A673 (cell line): ENCODE data around the gene FBLN2. TPM values are rescaled to one million over a fixed set of nuclear protein-coding genes. Genes with fewer than 3 reads are reported as not detected.

Source experiments
- BruUV-seq: library from RNA; stranded (reverse); fragments of 400-500 nt; replicated peaks from 2 replicates; lab custom pipeline; 2021; lab: Mats Ljungman, UMichigan
- CTCF ChIA-PET: fragments of 300-600 bp; sonication (Branson Sonifier 250); formaldehyde crosslinking; loops from one replicate; lab custom pipeline; 2022; ENCODE audit warnings: antibody characterized with exemption; lab: Charles Lee
- POLR2A ChIA-PET: fragments of 300-600 bp; sonication (Branson Sonifier 250); formaldehyde crosslinking; loops from one replicate; lab custom pipeline; 2022; ENCODE audit warnings: antibody characterized with exemption; ENCODE audit not compliant: low non-redundant PET; lab: Charles Lee
- DNase-seq: peaks from one replicate; pipeline ENCODE4 v3.0.0-alpha.2; 2015; ENCODE audit warnings: low spot score
- H3K27ac ChIP-seq: fragments of 200-600 bp; sonication (generic); 2 replicates; pipeline ENCODE4 v1.5.1; 2016; ENCODE audit warnings: mixed run types, low read depth, mild to moderate bottlenecking, mixed read lengths, antibody characterized with exemption, low read length; ENCODE audit not compliant: poor library complexity, severe bottlenecking
- H3K27me3 ChIP-seq: fragments of 200-600 bp; sonication (generic); replicated peaks from 2 replicates; pipeline ENCODE4 v1.6.1; 2017; ENCODE audit warnings: mixed run types, low read depth, mild to moderate bottlenecking, mixed read lengths, antibody characterized with exemption, low read length; ENCODE audit not compliant: insufficient read depth, poor library complexity
- H3K36me3 ChIP-seq: fragments of 200-600 bp; sonication (generic); 2 replicates; pipeline ENCODE4 v1.6.1; 2016; ENCODE audit warnings: mixed run types, mild to moderate bottlenecking, mixed read lengths, antibody characterized with exemption, low read length; ENCODE audit not compliant: insufficient read depth, poor library complexity, severe bottlenecking
- H3K4me1 ChIP-seq: fragments of 200-600 bp; sonication (generic); 2 replicates; pipeline ENCODE4 v1.6.1; 2017; ENCODE audit warnings: mixed run types, mild to moderate bottlenecking, mixed read lengths, antibody characterized with exemption, low read length; ENCODE audit not compliant: insufficient read depth, poor library complexity, severe bottlenecking
- H3K4me3 ChIP-seq: fragments of 200-600 bp; sonication (generic); 2 replicates; pipeline ENCODE4 v1.5.1; 2016; ENCODE audit warnings: low read depth, mixed run types, mild to moderate bottlenecking, mixed read lengths, low read length; ENCODE audit not compliant: poor library complexity, severe bottlenecking
- H3K9me3 ChIP-seq: fragments of 200-600 bp; sonication (generic); 2 replicates; pipeline ENCODE4 v1.6.1; 2016; ENCODE audit warnings: mixed run types, low read depth, mild to moderate bottlenecking, mixed read lengths, antibody characterized with exemption, low read length; ENCODE audit not compliant: poor library complexity, severe bottlenecking
- CTCF ChIP-seq: fragments of 300-800, 200-600 bp; sonication (generic); conservative IDR thresholded peaks from 2 replicates; pipeline ENCODE4 v1.5.1; 2017; ENCODE audit warnings: low read depth, mild to moderate bottlenecking, antibody characterized with exemption, low read length, moderate library complexity, mixed read lengths
- EZH2 ChIP-seq: fragments of 200-600 bp; sonication (generic); IDR thresholded peaks from 2 replicates; pipeline ENCODE4 v1.6.1; 2017; ENCODE audit warnings: borderline replicate concordance, low read depth, mild to moderate bottlenecking, mixed read lengths, antibody characterized with exemption, low read length; ENCODE audit not compliant: poor library complexity, severe bottlenecking
- intact Hi-C: fragments of 100-400 bp; cut with micrococcal nuclease; formaldehyde crosslinking; loops from one replicate; pipeline ENCODE4 v1.10.0; 2022; ENCODE audit not compliant: unreplicated experiment
- total RNA-seq: library from RNA; stranded (reverse); gene quantifications from 2 replicates; pipeline ENCODE4 v1.2.3, GENCODE V29; 2021

Gene FBLN2
- total RNA-seq, 1 experiment from 2014 or later: 0.71 TPM

DNA sequence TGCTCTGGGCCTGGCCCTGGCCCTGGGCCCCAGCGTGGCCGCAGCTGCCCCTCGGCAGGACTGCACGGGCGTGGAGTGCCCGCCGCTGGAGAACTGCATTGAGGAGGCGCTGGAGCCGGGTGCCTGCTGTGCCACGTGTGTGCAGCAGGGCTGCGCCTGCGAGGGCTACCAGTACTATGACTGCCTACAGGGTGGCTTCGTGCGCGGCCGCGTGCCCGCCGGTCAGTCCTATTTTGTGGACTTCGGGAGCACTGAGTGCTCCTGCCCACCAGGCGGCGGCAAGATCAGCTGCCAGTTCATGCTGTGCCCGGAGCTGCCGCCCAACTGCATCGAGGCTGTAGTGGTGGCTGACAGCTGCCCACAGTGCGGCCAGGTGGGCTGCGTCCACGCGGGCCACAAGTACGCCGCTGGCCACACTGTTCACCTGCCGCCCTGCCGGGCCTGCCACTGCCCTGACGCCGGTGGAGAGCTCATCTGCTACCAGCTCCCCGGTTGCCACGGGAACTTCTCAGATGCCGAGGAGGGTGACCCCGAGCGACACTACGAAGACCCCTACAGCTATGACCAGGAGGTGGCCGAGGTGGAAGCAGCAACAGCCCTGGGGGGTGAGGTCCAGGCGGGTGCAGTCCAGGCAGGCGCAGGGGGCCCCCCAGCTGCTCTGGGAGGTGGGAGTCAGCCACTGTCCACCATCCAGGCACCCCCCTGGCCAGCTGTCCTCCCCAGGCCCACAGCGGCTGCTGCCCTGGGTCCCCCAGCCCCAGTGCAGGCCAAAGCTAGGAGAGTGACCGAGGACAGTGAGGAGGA is 21.7 kb downstream of the FBLN2 start:
- DNase-seq: no peak
- Histone ChIP-seq H3K36me3 (no peaks in the 10 kb centered on the region), H3K27me3 (no peaks in the 10 kb centered on the region), H3K27ac (no peak overlapping the region), H3K4me1 (no peaks in the 10 kb centered on the region), H3K9me3 (no peaks in the 10 kb centered on the region), H3K4me3 (no peak overlapping the region)
- no peak for TF ChIP-seq EZH2
- no peak for TF ChIP-seq CTCF
- ChIA-PET POLR2A (no interaction called here), CTCF (interaction anchor here (0.9 kb wide), 1 partner anchor 77 kb away, joined by 3 read pairs; no protein-coding TSS in a partner anchor)
- intact Hi-C loops: no loop called here
- no TSS peak for BruUV-seq

DNA sequence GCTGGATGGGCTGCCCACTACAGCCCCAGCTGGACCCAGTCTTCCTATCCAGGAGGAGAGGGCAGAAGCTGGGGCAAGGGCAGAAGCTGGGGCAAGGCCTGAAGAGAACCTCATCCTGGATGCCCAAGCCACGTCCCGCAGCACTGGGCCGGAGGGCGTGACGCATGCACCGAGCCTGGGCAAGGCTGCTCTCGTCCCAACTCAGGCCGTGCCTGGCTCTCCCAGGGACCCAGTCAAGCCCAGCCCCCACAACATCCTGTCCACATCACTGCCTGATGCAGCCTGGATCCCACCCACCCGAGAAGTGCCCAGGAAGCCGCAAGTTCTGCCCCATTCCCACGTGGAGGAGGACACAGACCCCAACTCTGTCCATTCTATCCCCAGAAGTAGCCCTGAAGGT is 22.3 kb downstream of the FBLN2 start:
- Histone ChIP-seq H3K4me1 (no peaks in the 10 kb centered on the region), H3K9me3 (no peaks in the 10 kb centered on the region), H3K36me3 (no peaks in the 10 kb centered on the region), H3K27ac (no peak overlapping the region), H3K4me3 (no peak overlapping the region), H3K27me3 (no peaks in the 10 kb centered on the region)
- POLR2A ChIA-PET: no interaction called here
- intact Hi-C loops: no loop called here
- CTCF ChIA-PET: no interaction called here
- TF ChIP-seq EZH2 (no peak), CTCF (no peak)
- DNase-seq: no peak
- no TSS peak for BruUV-seq

- POLR2A ChIA-PET: no interaction called here
- H3K9me3 ChIP-seq: no peaks in the 10 kb centered on the region
- H3K4me3 ChIP-seq: no peak overlapping the region
- H3K4me1 ChIP-seq: no peaks in the 10 kb centered on the region
- intact Hi-C loops: no loop called here
- no TSS peak for BruUV-seq
- DNase-seq: no peak
- CTCF ChIA-PET: no interaction called here
- H3K27ac ChIP-seq: no peak overlapping the region
- H3K36me3 ChIP-seq: no peaks in the 10 kb centered on the region
- no peak for TF ChIP-seq EZH2
- no peaks in the 10 kb centered on the region for H3K27me3 ChIP-seq
Measured at GRCh38 chr3:13571831-13572750, 23.2 kb downstream of the FBLN2 start.
